Neutrophil (primary cell): ENCODE data around the gene SH3YL1.
"Not testable (repeated sequence)": the region's sequence is repeated elsewhere in the genome, so short reads cannot be mapped to it uniquely, and the experiment has no call there.

Experiments used
- H3K27ac ChIP-seq: fragments of 200-600 bp; sonication (generic); 2 replicates; pipeline ENCODE4 v1.5.1; 2016; ENCODE audit warnings: mild to moderate bottlenecking, moderate library complexity
- H3K27me3 ChIP-seq: fragments of 200-600 bp; sonication (generic); 2 replicates; pipeline ENCODE4 v1.6.0; 2016; ENCODE audit warnings: mild to moderate bottlenecking
- H3K36me3 ChIP-seq: fragments of 200-600 bp; sonication (generic); 2 replicates; pipeline ENCODE4 v1.5.1; 2017
- H3K4me1 ChIP-seq, 2 experiments: fragments of 200-600 bp in 1 of 2; sonication (generic) in 1 of 2; 1 replicate in 1 of 2; 2 replicates in 1 of 2; pipeline versions ENCODE4 v1.5.1 to v1.6.1; 2013 to 2016; ENCODE audit warnings: low read depth in 1 of 2, low read length in 1 of 2, mild to moderate bottlenecking in 1 of 2, moderate library complexity in 1 of 2; ENCODE audit not compliant: control insufficient read depth in 1 of 2, insufficient read depth in 1 of 2
- H3K4me3 ChIP-seq, 2 experiments: fragments of 200-600 bp in 1 of 2; sonication (generic) in 1 of 2; 1 replicate in 1 of 2; 2 replicates in 1 of 2; pipeline ENCODE4 v1.5.1; 2013 to 2016; ENCODE audit warnings: low read depth in 1 of 2, low read length in 1 of 2, mild to moderate bottlenecking in 1 of 2, moderate library complexity in 1 of 2
- H3K9me3 ChIP-seq: fragments of 200-600 bp; sonication (generic); 2 replicates; pipeline ENCODE4 v1.5.1; 2016
- TF ChIP-seq, protein P1 (sequence below): fragments of 200-600 bp; sonication (generic); IDR thresholded peaks from 2 replicates; pipeline ENCODE4 v1.5.1; 2016; ENCODE audit warnings: antibody characterized with exemption

SH3YL1 gene

DNA sequence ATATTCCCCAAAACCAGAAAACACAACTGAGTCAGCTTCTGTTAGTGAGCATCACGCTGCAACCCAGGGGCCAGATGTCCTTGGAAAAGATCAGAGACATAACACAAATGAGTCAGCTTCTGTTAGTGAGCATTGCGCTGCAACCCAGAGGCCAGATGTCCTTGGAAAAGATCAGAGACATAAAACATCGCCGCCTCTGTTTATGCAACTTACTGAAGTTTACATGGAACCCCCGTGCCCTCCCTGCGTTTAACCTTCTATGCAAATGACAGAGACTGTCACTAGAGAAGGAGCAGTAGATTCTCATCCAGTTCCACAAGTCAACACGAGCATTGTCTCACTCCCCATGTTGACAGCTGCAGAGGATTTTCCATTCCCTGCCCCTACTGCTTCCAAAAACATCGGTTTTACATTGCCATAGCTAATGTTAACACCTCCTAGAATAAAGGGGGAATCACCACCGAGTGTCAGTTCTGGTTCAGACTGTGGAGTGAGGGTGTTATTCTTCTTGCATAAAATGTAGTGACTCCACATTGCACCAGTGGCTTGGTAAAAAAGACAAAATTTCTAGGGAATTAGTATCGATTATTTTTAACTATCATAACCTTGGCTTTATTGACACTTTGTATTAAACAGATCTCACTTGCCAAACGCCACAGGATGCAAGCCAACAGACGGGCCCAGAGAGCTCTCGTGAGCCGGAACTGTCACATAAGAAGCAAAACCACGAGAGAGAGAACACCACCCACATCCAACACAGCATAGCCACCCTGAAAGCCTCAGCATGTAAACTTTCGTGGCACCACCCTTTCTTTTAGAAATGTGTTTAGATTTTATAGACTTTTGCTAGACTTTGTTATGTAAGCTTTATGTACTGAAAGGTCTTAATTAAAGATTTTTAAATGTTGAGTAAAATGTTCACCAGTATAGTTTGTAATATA, 87.7 kb downstream of the SH3YL1 start:
- H3K4me1 ChIP-seq, result no peaks in the 10 kb centered on the region
- no peaks in the 10 kb centered on the region for H3K36me3 ChIP-seq
- no peak overlapping the region for H3K4me3 ChIP-seq
- H3K9me3 ChIP-seq, result no peaks in the 10 kb centered on the region
- no peaks in the 10 kb centered on the region for H3K27me3 ChIP-seq
- TF ChIP-seq, protein P1, sequence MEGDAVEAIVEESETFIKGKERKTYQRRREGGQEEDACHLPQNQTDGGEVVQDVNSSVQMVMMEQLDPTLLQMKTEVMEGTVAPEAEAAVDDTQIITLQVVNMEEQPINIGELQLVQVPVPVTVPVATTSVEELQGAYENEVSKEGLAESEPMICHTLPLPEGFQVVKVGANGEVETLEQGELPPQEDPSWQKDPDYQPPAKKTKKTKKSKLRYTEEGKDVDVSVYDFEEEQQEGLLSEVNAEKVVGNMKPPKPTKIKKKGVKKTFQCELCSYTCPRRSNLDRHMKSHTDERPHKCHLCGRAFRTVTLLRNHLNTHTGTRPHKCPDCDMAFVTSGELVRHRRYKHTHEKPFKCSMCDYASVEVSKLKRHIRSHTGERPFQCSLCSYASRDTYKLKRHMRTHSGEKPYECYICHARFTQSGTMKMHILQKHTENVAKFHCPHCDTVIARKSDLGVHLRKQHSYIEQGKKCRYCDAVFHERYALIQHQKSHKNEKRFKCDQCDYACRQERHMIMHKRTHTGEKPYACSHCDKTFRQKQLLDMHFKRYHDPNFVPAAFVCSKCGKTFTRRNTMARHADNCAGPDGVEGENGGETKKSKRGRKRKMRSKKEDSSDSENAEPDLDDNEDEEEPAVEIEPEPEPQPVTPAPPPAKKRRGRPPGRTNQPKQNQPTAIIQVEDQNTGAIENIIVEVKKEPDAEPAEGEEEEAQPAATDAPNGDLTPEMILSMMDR, result no peak
- H3K27ac ChIP-seq, result no peak overlapping the region

- Histone ChIP-seq H3K27ac (no peak overlapping the region), H3K36me3 (no peaks in the 10 kb centered on the region), H3K4me3 (no peak overlapping the region), H3K9me3 (no peaks in the 10 kb centered on the region), H3K4me1 (no peaks in the 10 kb centered on the region), H3K27me3 (no peaks in the 10 kb centered on the region)
- TF ChIP-seq, protein P1, result no peak
Measured at GRCh38 chr2:175161-175786, 88.6 kb downstream of the SH3YL1 start.

GRCh38 chr2:172120-172519, 91.7 kb downstream of the SH3YL1 start:
- not testable (repeated sequence) for H3K36me3 ChIP-seq, H3K4me1 ChIP-seq

GRCh38 chr2:169741-170140, 94.1 kb downstream of the SH3YL1 start:
- H3K27ac ChIP-seq, result no peak overlapping the region
- no peaks in the 10 kb centered on the region for H3K36me3 ChIP-seq
- no peaks in the 10 kb centered on the region for H3K27me3 ChIP-seq
- H3K4me1 ChIP-seq, result no peaks in the 10 kb centered on the region
- no peak overlapping the region for H3K4me3 ChIP-seq
- no peaks in the 10 kb centered on the region for H3K9me3 ChIP-seq
- TF ChIP-seq, protein P1, result no peak

More at GRCh38 chr2:172120-172519, 91.7 kb downstream of the SH3YL1 start:
- not testable (repeated sequence) for H3K27ac ChIP-seq, H3K9me3 ChIP-seq, H3K27me3 ChIP-seq, H3K4me3 ChIP-seq
